ENCODE measurements around the gene PPP1R1B.
A peak's percentile ranks its signal among the peaks of the same experiment; 100 is the strongest.

DNA sequence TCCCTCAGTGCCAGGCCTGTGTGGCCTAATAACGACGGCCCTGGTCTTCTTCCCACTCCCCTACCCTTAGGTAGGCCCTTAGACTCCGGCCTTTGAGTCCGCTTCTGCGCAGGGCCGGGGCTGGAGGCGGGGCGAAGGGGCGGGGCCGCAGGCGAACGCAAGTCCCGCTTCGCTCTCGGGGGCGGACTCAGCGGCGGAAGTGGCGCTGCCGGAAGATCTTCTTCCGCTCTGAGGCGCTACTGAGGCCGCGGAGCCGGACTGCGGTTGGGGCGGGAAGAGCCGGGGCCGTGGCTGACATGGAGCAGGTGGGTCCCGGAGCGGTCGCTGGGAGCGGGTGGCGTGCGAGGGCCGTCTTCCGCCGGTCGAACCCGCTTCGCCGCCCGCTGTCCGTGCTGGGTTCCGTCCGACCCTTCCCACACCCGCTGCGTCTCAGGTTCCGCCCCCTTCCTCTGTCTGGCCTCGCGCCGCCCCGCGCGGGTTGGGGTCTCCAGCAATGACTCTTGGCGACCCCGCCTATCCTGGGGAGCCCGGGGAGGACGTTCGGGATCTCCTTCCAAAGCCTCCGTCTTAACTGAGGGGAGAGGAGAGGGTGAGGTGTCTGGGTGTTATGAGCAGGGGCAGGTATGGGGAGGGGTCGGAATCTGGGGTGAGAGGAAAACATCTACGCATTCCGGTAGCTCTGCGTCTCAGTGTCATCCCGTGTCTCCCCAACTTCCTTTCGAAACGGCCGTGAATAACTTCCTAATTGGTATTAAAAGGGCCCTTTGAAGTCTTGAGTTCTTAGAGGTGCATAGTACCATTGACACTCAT lies 10.4 kb downstream of the PPP1R1B start, which contains the start of gene STARD3:
- TF ChIP-seq, protein P1, sequence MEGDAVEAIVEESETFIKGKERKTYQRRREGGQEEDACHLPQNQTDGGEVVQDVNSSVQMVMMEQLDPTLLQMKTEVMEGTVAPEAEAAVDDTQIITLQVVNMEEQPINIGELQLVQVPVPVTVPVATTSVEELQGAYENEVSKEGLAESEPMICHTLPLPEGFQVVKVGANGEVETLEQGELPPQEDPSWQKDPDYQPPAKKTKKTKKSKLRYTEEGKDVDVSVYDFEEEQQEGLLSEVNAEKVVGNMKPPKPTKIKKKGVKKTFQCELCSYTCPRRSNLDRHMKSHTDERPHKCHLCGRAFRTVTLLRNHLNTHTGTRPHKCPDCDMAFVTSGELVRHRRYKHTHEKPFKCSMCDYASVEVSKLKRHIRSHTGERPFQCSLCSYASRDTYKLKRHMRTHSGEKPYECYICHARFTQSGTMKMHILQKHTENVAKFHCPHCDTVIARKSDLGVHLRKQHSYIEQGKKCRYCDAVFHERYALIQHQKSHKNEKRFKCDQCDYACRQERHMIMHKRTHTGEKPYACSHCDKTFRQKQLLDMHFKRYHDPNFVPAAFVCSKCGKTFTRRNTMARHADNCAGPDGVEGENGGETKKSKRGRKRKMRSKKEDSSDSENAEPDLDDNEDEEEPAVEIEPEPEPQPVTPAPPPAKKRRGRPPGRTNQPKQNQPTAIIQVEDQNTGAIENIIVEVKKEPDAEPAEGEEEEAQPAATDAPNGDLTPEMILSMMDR (optimal IDR thresholded peaks at IDR 0.05 in 1 of 3, IDR thresholded peaks at IDR 0.05 in 1 of 3, conservative IDR thresholded peaks at IDR 0.05 in 1 of 3; ENCODE audit: extremely low read depth in 1 of 3, insufficient read depth in 2 of 3, low read length in 3 of 3): peak in 1 of 3 experiments; percentile 13
- no peak for TF ChIP-seq EZH2 (IDR thresholded peaks at IDR 0.05; ENCODE audit: low read length)
